ENCODE data around the gene XRRA1.
A peak's percentile ranks its signal among the peaks of the same experiment; 100 is the strongest.
"Not testable (repeated sequence)": the region's sequence is repeated elsewhere in the genome, so short reads cannot be mapped to it uniquely, and the experiment has no call there.

XRRA1 gene

GRCh38 chr11:74970852-74971395 is 22.0 kb upstream of the XRRA1 start:
- no peak for DNase-seq (ENCODE audit: low spot score in 2 of 2)
- ATAC-seq (replicated peaks; ENCODE audit: extremely low read depth, poor library complexity, severe bottlenecking) = no peak
- peaks cover 43% of the 10 kb centered on the region for H3K36me3 Mint-ChIP-seq (ENCODE audit: insufficient read depth)
- H3K9me3 Mint-ChIP-seq = no peaks in the 10 kb centered on the region
- peaks cover 10% of the 10 kb centered on the region for H3K4me1 Mint-ChIP-seq
- no peaks in the 10 kb centered on the region for H3K27me3 Mint-ChIP-seq
- H3K27ac Mint-ChIP-seq (ENCODE audit: low read depth) = no peak overlapping the region
- H3K4me3 Mint-ChIP-seq = no peak overlapping the region

- DNase-seq (ENCODE audit: low spot score in 2 of 2) = no peak
- ATAC-seq (replicated peaks; ENCODE audit: extremely low read depth, poor library complexity, severe bottlenecking) = no peak
- Mint-ChIP-seq H3K4me1 (peaks cover 27% of the 10 kb centered on the region), H3K27me3 (no peaks in the 10 kb centered on the region), H3K36me3 (ENCODE audit: insufficient read depth) (peaks cover 42% of the 10 kb centered on the region), H3K27ac (ENCODE audit: low read depth) (no peak overlapping the region), H3K9me3 (no peaks in the 10 kb centered on the region), H3K4me3 (no peak overlapping the region)
Measured at GRCh38 chr11:74966651-74967050, 17.8 kb upstream of the XRRA1 start.

- ATAC-seq (replicated peaks; ENCODE audit: extremely low read depth, poor library complexity, severe bottlenecking); H3K9me3 Mint-ChIP-seq; H3K4me3 Mint-ChIP-seq; H3K27me3 Mint-ChIP-seq; DNase-seq (ENCODE audit: low spot score in 2 of 2): not testable (repeated sequence)
- peaks cover 79% of the 10 kb centered on the region for H3K4me1 Mint-ChIP-seq
- H3K36me3 Mint-ChIP-seq (ENCODE audit: insufficient read depth) = peaks cover 31% of the 10 kb centered on the region
- H3K27ac Mint-ChIP-seq (ENCODE audit: low read depth) = peak overlapping the region; percentile 11
Measured at GRCh38 chr11:74960128-74960527, 11.2 kb upstream of the XRRA1 start.

GRCh38 chr11:74957937-74958629 is 9.2 kb upstream of the XRRA1 start:
- H3K4me3 Mint-ChIP-seq = no peak overlapping the region
- no peaks in the 10 kb centered on the region for H3K9me3 Mint-ChIP-seq
- H3K4me1 Mint-ChIP-seq = peaks cover 84% of the 10 kb centered on the region
- H3K27ac Mint-ChIP-seq (ENCODE audit: low read depth) = no peak overlapping the region
- H3K27me3 Mint-ChIP-seq = no peaks in the 10 kb centered on the region
- ATAC-seq (replicated peaks; ENCODE audit: extremely low read depth, poor library complexity, severe bottlenecking) = no peak
- DNase-seq (ENCODE audit: low spot score in 2 of 2) = no peak
- H3K36me3 Mint-ChIP-seq (ENCODE audit: insufficient read depth) = peaks cover 20% of the 10 kb centered on the region

GRCh38 chr11:74956397-74957015 is 7.6 kb upstream of the XRRA1 start:
- H3K4me3 Mint-ChIP-seq = no peak overlapping the region
- DNase-seq (ENCODE audit: low spot score in 2 of 2) (no peak), ATAC-seq (replicated peaks; ENCODE audit: extremely low read depth, poor library complexity, severe bottlenecking) (no peak)
- H3K9me3 Mint-ChIP-seq = no peaks in the 10 kb centered on the region
- peaks cover 18% of the 10 kb centered on the region for H3K36me3 Mint-ChIP-seq (ENCODE audit: insufficient read depth)
- H3K4me1 Mint-ChIP-seq = peaks cover 81% of the 10 kb centered on the region
- H3K27ac Mint-ChIP-seq (ENCODE audit: low read depth) = peak overlapping the region; percentile 71
- no peaks in the 10 kb centered on the region for H3K27me3 Mint-ChIP-seq

- Mint-ChIP-seq H3K27me3 (no peaks in the 10 kb centered on the region), H3K27ac (ENCODE audit: low read depth) (no peak overlapping the region), H3K4me3 (no peak overlapping the region), H3K36me3 (ENCODE audit: insufficient read depth) (peaks cover 14% of the 10 kb centered on the region), H3K9me3 (no peaks in the 10 kb centered on the region), H3K4me1 (peaks cover 90% of the 10 kb centered on the region)
- ATAC-seq (replicated peaks; ENCODE audit: extremely low read depth, poor library complexity, severe bottlenecking) = no peak
- no peak for DNase-seq (ENCODE audit: low spot score in 2 of 2)
Measured at GRCh38 chr11:74954199-74954598, 5.3 kb upstream of the XRRA1 start.

- no peaks in the 10 kb centered on the region for H3K9me3 Mint-ChIP-seq
- no peak overlapping the region for H3K27ac Mint-ChIP-seq (ENCODE audit: low read depth)
- H3K4me3 Mint-ChIP-seq = no peak overlapping the region
- ATAC-seq (replicated peaks; ENCODE audit: extremely low read depth, poor library complexity, severe bottlenecking) (no peak), DNase-seq (ENCODE audit: low spot score in 2 of 2) (no peak)
- H3K36me3 Mint-ChIP-seq (ENCODE audit: insufficient read depth) = peaks cover 20% of the 10 kb centered on the region
- H3K4me1 Mint-ChIP-seq = peaks cover 90% of the 10 kb centered on the region
- H3K27me3 Mint-ChIP-seq = no peaks in the 10 kb centered on the region
Measured at GRCh38 chr11:74953451-74953850, 4.6 kb upstream of the XRRA1 start.

GRCh38 chr11:74952752-74953151 is 3.9 kb upstream of the XRRA1 start:
- Mint-ChIP-seq H3K27me3 (no peaks in the 10 kb centered on the region), H3K9me3 (no peaks in the 10 kb centered on the region), H3K27ac (ENCODE audit: low read depth) (no peak overlapping the region), H3K4me1 (peaks cover 84% of the 10 kb centered on the region), H3K4me3 (no peak overlapping the region), H3K36me3 (ENCODE audit: insufficient read depth) (peaks cover 20% of the 10 kb centered on the region)
- ATAC-seq (replicated peaks; ENCODE audit: extremely low read depth, poor library complexity, severe bottlenecking) (no peak), DNase-seq (ENCODE audit: low spot score in 2 of 2) (no peak)

GRCh38 chr11:74951226-74951625 is 2.3 kb upstream of the XRRA1 start:
- no peaks in the 10 kb centered on the region for H3K9me3 Mint-ChIP-seq

GRCh38 chr11:74950374-74950969 is 1.6 kb upstream of the XRRA1 start:
- Mint-ChIP-seq H3K27me3 (no peaks in the 10 kb centered on the region), H3K4me3 (peak overlapping the region; percentile 94), H3K27ac (ENCODE audit: low read depth) (peak overlapping the region; percentile 96), H3K36me3 (ENCODE audit: insufficient read depth) (peaks cover 18% of the 10 kb centered on the region), H3K4me1 (peaks cover 76% of the 10 kb centered on the region), H3K9me3 (no peaks in the 10 kb centered on the region)
- ATAC-seq (replicated peaks; ENCODE audit: extremely low read depth, poor library complexity, severe bottlenecking) (no peak), DNase-seq (ENCODE audit: low spot score in 2 of 2) (no peak)

More at GRCh38 chr11:74951226-74951625, 2.3 kb upstream of the XRRA1 start:
- ATAC-seq (replicated peaks; ENCODE audit: extremely low read depth, poor library complexity, severe bottlenecking) (no peak), DNase-seq (ENCODE audit: low spot score in 2 of 2) (no peak)
- Mint-ChIP-seq H3K4me3 (peak overlapping the region; percentile 94), H3K36me3 (ENCODE audit: insufficient read depth) (peaks cover 20% of the 10 kb centered on the region), H3K4me1 (peaks cover 81% of the 10 kb centered on the region), H3K27me3 (no peaks in the 10 kb centered on the region), H3K27ac (ENCODE audit: low read depth) (peak overlapping the region; percentile 75)

GRCh38 chr11:74949753-74950137 is 854 bp upstream of the XRRA1 start:
- DNase-seq (ENCODE audit: low spot score in 2 of 2) = no peak
- peaks cover 69% of the 10 kb centered on the region for H3K4me1 Mint-ChIP-seq

GRCh38 chr11:74948546-74948897 is 369 bp downstream of the XRRA1 start:
- peak; percentile 31 for ATAC-seq (replicated peaks; ENCODE audit: extremely low read depth, poor library complexity, severe bottlenecking)
- H3K4me1 Mint-ChIP-seq = peaks cover 58% of the 10 kb centered on the region
- no peaks in the 10 kb centered on the region for H3K9me3 Mint-ChIP-seq

More at GRCh38 chr11:74949753-74950137, 854 bp upstream of the XRRA1 start:
- Mint-ChIP-seq H3K4me3 (peak overlapping the region; percentile 94), H3K36me3 (ENCODE audit: insufficient read depth) (peaks cover 16% of the 10 kb centered on the region), H3K9me3 (no peaks in the 10 kb centered on the region), H3K27ac (ENCODE audit: low read depth) (peak overlapping the region; percentile 96), H3K27me3 (no peaks in the 10 kb centered on the region)
- no peak for ATAC-seq (replicated peaks; ENCODE audit: extremely low read depth, poor library complexity, severe bottlenecking)

More at GRCh38 chr11:74948546-74948897, 369 bp downstream of the XRRA1 start:
- H3K27me3 Mint-ChIP-seq = no peaks in the 10 kb centered on the region
- H3K27ac Mint-ChIP-seq (ENCODE audit: low read depth) = peak overlapping the region; percentile 96
- peaks cover 16% of the 10 kb centered on the region for H3K36me3 Mint-ChIP-seq (ENCODE audit: insufficient read depth)
- peak overlapping the region; percentile 94 for H3K4me3 Mint-ChIP-seq
- no peak for DNase-seq (ENCODE audit: low spot score in 2 of 2)
